Loucy (cell line): Measurements from ENCODE around the gene SIRPB2.

Source experiments
- H2AFZ ChIP-seq: fragments of 200-600 bp; sonication (generic); 2 replicates; pipeline ENCODE4 v1.6.0; 2016; ENCODE audit warnings: antibody characterized with exemption, mild to moderate bottlenecking, low read length, moderate library complexity
- H3F3A ChIP-seq: fragments of 200-600 bp; 2 replicates; pipeline ENCODE4 v1.6.0; 2016; ENCODE audit warnings: antibody characterized with exemption, low read depth, mild to moderate bottlenecking
- H3K27me3 ChIP-seq: fragments of 200-600 bp; sonication (generic); 2 replicates; pipeline ENCODE4 v1.6.1; 2014; ENCODE audit warnings: low read length, mild to moderate bottlenecking; ENCODE audit not compliant: insufficient read depth, poor library complexity, severe bottlenecking
- H3K36me3 ChIP-seq: fragments of 200-600 bp; sonication (generic); 2 replicates; pipeline ENCODE4 v1.6.1; 2016; ENCODE audit warnings: low read length; ENCODE audit not compliant: insufficient read depth
- H3K4me1 ChIP-seq: fragments of 200-600 bp; sonication (generic); 2 replicates; pipeline ENCODE4 v1.5.1; 2014; ENCODE audit warnings: low read length, mild to moderate bottlenecking; ENCODE audit not compliant: insufficient read depth, poor library complexity, severe bottlenecking
- H3K4me2 ChIP-seq: fragments of 200-600 bp; sonication (generic); 2 replicates; pipeline ENCODE4 v1.6.0; 2014; ENCODE audit warnings: antibody characterized with exemption, low read length, low read depth, mild to moderate bottlenecking; ENCODE audit not compliant: poor library complexity, severe bottlenecking
- H3K4me3 ChIP-seq: fragments of 200-600 bp; sonication (generic); 2 replicates; pipeline ENCODE4 v1.5.1; 2014; ENCODE audit warnings: low read length, mild to moderate bottlenecking, mixed read lengths; ENCODE audit not compliant: poor library complexity, severe bottlenecking
- H3K79me2 ChIP-seq: fragments of 200-600 bp; sonication (generic); 2 replicates; pipeline ENCODE4 v1.6.1; 2014; ENCODE audit warnings: low read length; ENCODE audit not compliant: insufficient read depth
- H3K9ac ChIP-seq: fragments of 200-600 bp; sonication (generic); 2 replicates; pipeline ENCODE4 v1.6.0; 2014; ENCODE audit warnings: mild to moderate bottlenecking, low read depth, low read length, moderate library complexity; ENCODE audit not compliant: poor library complexity, severe bottlenecking
- H3K9me2 ChIP-seq: fragments of 200-600 bp; sonication (generic); replicated peaks from 2 replicates; pipeline ENCODE4 v1.6.1; 2016; ENCODE audit warnings: low read depth, low read length, mixed read lengths
- H3K9me3 ChIP-seq: fragments of 200-600 bp; sonication (generic); 2 replicates; pipeline ENCODE4 v1.6.1; 2014; ENCODE audit warnings: mild to moderate bottlenecking, antibody characterized with exemption, low read length, low read depth; ENCODE audit not compliant: insufficient read depth
- H4K20me1 ChIP-seq: fragments of 200-600 bp; sonication (generic); 2 replicates; pipeline ENCODE4 v1.6.0; 2014; ENCODE audit warnings: antibody characterized with exemption, low read length, mild to moderate bottlenecking; ENCODE audit not compliant: insufficient read depth, poor library complexity, severe bottlenecking
- EZH2phosphoT487 ChIP-seq: fragments of 200-600 bp; IDR thresholded peaks from 2 replicates; pipeline ENCODE4 v1.6.1; 2018; ENCODE audit warnings: antibody characterized with exemption, mild to moderate bottlenecking, moderate library complexity, borderline replicate concordance
- TF ChIP-seq, protein P1 (sequence below): fragments of 200-600 bp; sonication (generic); conservative IDR thresholded peaks from 2 replicates; pipeline ENCODE4 v1.5.1; 2014; ENCODE audit warnings: mild to moderate bottlenecking, antibody characterized with exemption, low read length

Gene SIRPB2

DNA sequence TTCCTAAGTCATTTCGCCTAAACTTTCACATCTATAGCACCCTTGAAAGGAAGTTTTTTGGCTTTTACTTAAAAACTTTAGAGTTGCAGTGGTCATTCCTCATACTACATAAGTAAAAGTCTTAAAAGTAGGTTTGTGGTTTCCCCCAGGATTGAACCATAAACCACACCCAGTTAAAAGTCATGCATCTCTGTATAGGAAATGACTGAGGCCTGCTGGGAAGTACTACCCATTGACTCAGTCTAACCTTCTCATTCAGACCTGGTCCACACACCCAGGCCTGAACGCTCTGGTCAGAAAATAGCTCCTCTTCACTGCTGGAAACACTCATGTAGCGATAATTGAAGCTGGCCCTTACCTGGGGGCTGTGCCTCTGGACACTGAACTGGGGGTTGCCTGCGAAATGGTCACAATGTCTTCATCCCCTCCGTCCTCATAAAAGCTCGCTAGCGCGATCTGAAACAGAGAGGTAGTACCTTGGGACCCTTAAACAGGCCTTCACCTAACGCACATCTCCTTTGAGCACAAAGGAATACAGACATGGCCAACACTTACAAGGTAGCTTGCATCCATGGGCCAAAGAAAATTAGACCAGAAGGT, 27.1 kb downstream of the SIRPB2 start:
- peaks cover 20% of the 10 kb centered on the region; the same call in 1 of the 2 replicates for H3K36me3 ChIP-seq
- peak overlapping the region; percentile 99 for H3K4me2 ChIP-seq
- TF ChIP-seq, protein P1, sequence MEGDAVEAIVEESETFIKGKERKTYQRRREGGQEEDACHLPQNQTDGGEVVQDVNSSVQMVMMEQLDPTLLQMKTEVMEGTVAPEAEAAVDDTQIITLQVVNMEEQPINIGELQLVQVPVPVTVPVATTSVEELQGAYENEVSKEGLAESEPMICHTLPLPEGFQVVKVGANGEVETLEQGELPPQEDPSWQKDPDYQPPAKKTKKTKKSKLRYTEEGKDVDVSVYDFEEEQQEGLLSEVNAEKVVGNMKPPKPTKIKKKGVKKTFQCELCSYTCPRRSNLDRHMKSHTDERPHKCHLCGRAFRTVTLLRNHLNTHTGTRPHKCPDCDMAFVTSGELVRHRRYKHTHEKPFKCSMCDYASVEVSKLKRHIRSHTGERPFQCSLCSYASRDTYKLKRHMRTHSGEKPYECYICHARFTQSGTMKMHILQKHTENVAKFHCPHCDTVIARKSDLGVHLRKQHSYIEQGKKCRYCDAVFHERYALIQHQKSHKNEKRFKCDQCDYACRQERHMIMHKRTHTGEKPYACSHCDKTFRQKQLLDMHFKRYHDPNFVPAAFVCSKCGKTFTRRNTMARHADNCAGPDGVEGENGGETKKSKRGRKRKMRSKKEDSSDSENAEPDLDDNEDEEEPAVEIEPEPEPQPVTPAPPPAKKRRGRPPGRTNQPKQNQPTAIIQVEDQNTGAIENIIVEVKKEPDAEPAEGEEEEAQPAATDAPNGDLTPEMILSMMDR, result no peak
- no peak for TF ChIP-seq EZH2phosphoT487
- H3K79me2 ChIP-seq, result peaks cover 58% of the 10 kb centered on the region
- no peaks in the 10 kb centered on the region for H3K27me3 ChIP-seq
- H3F3A ChIP-seq, result no peaks in the 10 kb centered on the region
- no peak overlapping the region for H2AFZ ChIP-seq
- no peak overlapping the region for H3K9ac ChIP-seq
- H3K4me3 ChIP-seq, result peak overlapping the region; percentile 90
- H3K9me3 ChIP-seq, result no peaks in the 10 kb centered on the region
- peaks cover 48% of the 10 kb centered on the region for H3K4me1 ChIP-seq
- no peaks in the 10 kb centered on the region for H3K9me2 ChIP-seq
- H4K20me1 ChIP-seq, result peaks cover 40% of the 10 kb centered on the region

DNA sequence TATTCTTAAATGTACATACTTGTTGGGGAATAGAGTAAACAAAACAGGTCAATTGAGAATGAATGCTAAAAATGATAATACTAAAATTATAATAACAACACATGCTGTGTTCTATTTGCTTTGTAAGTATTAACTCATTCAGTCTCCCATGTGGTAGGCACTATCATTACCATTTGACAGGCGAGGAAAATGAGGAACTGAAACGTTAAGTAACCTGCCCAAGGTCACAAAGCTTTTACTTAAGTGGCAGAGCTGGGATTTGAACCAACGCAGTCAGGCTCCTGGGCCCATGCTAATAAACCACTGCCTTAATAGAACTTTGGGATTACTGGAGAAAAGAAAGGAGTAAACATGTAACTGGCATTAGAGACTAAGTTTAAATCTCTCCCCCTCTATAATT, 28.4 kb downstream of the SIRPB2 start:
- no peak overlapping the region for H2AFZ ChIP-seq
- no peak overlapping the region for H3K4me3 ChIP-seq
- H3K79me2 ChIP-seq, result peaks cover 58% of the 10 kb centered on the region
- H3K9me3 ChIP-seq, result no peaks in the 10 kb centered on the region
- TF ChIP-seq, protein P1, result no peak
- no peak for TF ChIP-seq EZH2phosphoT487
- peaks cover 48% of the 10 kb centered on the region for H3K4me1 ChIP-seq
- no peaks in the 10 kb centered on the region for H3F3A ChIP-seq
- H3K4me2 ChIP-seq, result peak overlapping the region; percentile 99
- H3K27me3 ChIP-seq, result no peaks in the 10 kb centered on the region
- peaks cover 29% of the 10 kb centered on the region; the same call in 1 of the 2 replicates for H3K36me3 ChIP-seq
- H4K20me1 ChIP-seq, result peaks cover 40% of the 10 kb centered on the region
- H3K9ac ChIP-seq, result no peak overlapping the region
- no peaks in the 10 kb centered on the region for H3K9me2 ChIP-seq

DNA sequence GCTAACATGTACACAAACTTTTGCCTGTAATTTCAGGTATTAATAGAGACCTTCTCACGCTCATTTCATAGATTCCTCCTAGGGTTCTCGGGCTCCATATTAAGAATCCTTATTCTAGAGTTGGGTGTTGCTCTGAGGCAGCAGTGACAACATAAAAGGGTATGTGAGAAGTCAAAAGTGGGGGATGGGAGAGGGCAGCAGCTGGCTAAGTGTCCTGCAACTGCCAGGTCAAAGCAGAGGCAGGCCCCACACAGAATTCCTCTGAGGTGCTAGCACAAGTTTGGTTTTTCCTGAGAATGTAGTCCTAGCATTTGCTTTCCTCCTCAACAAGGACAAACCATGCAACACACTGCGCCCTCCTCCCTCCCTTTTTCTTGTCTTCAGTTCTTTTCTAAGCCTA, 29.2 kb downstream of the SIRPB2 start:
- H4K20me1 ChIP-seq, result peaks cover 40% of the 10 kb centered on the region
- peaks cover 41% of the 10 kb centered on the region for H3K4me1 ChIP-seq
- no peaks in the 10 kb centered on the region for H3K9me2 ChIP-seq
- peaks cover 58% of the 10 kb centered on the region for H3K79me2 ChIP-seq
- H3K27me3 ChIP-seq, result no peaks in the 10 kb centered on the region
- no peak overlapping the region for H2AFZ ChIP-seq
- no peak overlapping the region for H3K4me3 ChIP-seq
- H3K9me3 ChIP-seq, result no peaks in the 10 kb centered on the region
- H3F3A ChIP-seq, result no peaks in the 10 kb centered on the region
- TF ChIP-seq EZH2phosphoT487, result no peak
- H3K4me2 ChIP-seq, result peak overlapping the region; percentile 19
- no peak overlapping the region for H3K9ac ChIP-seq
- peaks cover 36% of the 10 kb centered on the region; the same call in 1 of the 2 replicates for H3K36me3 ChIP-seq

DNA sequence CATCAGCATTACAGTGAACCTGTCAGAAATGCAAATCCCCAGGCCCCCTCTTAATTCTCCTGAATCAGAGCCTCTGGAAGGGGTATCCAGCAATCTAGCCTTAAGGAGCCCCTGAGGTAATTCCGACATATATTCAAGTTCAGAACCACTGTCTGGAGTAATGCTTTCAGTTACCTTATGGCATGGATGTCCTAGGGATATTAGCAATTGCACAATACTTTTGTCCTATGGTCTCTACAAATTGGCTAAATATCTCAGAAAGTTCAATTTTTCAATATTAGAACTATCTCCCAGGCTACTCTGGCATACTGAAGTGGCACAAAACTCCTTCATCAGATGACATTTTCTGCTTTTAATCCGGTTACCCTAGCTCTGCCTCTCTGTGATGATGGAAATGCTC, 30.9 kb downstream of the SIRPB2 start:
- H3K9me2 ChIP-seq, result no peaks in the 10 kb centered on the region
- TF ChIP-seq, protein P1, result no peak
- no peak for TF ChIP-seq EZH2phosphoT487
- H3K9me3 ChIP-seq, result no peaks in the 10 kb centered on the region
- H3K4me3 ChIP-seq, result no peak overlapping the region
- H3K4me1 ChIP-seq, result peaks cover 32% of the 10 kb centered on the region
- H3K9ac ChIP-seq, result no peak overlapping the region
- no peak overlapping the region for H2AFZ ChIP-seq
- peaks cover 27% of the 10 kb centered on the region for H4K20me1 ChIP-seq
- peaks cover 46% of the 10 kb centered on the region for H3K79me2 ChIP-seq
- no peak overlapping the region for H3K4me2 ChIP-seq
- peaks cover 52% of the 10 kb centered on the region; the same call in 1 of the 2 replicates for H3K36me3 ChIP-seq
- no peaks in the 10 kb centered on the region for H3K27me3 ChIP-seq
- H3F3A ChIP-seq, result no peaks in the 10 kb centered on the region
